SK-N-SH (cell line): ENCODE measurements around the gene KIF1A.

Experiments used
- CTCF ChIP-seq: fragments of 200-600 bp; sonication (generic); IDR thresholded peaks from 2 replicates; pipeline ENCODE4 v1.6.1; 2017; ENCODE audit warnings: antibody characterized with exemption, mild to moderate bottlenecking, moderate library complexity
- FOSL2 ChIP-seq: IDR thresholded peaks from 2 replicates; pipeline ENCODE4 v1.4.0; 2012; ENCODE audit warnings: low read depth, mild to moderate bottlenecking, moderate library complexity, borderline replicate concordance
- RFX5 ChIP-seq: IDR thresholded peaks from 2 replicates; pipeline ENCODE4 v1.6.1; 2012; ENCODE audit warnings: mild to moderate bottlenecking, improper control_type of control experiment, low read length
- SIN3A ChIP-seq: IDR thresholded peaks from 2 replicates; pipeline ENCODE4 v1.6.1; 2012; ENCODE audit warnings: low read depth, mild to moderate bottlenecking, low read length, moderate library complexity, borderline replicate concordance
- YY1 ChIP-seq: IDR thresholded peaks from 2 replicates; pipeline ENCODE4 v1.4.0; 2012; ENCODE audit warnings: low read depth, mild to moderate bottlenecking

DNA sequence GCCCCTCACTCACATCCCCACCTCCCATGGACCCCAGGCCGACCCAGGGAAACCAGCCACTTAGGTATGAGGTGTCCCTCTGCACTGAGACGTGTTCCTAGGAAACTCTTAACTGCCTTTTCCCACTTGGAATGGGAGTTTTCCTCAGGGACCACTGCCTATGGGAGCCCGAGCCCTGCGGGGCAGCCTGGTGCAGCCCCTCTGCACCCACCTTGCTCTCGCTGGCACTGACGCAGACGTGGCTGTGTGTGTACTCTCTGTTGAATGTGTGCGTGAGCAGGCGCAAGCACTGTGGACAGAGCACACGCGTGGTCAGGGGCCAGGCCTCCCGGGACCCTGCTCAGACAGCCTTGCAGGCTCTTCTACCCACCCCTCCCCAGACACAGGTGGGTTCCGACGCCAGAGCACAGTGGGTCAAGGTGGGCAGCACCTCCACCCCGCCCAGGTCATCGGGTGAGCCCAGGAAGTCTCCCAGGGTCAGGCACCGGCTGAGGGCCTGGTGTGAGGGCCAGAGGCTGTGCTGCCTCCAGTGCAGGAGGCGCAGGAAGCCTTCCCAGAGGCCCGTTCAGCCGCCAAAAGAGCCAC lies 98.3 kb downstream of the KIF1A start:
- TF ChIP-seq RFX5 (no peak), SIN3A (no peak), CTCF (no peak), YY1 (no peak), FOSL2 (no peak)
